ENCODE data around the gene LRMDA.

DNA sequence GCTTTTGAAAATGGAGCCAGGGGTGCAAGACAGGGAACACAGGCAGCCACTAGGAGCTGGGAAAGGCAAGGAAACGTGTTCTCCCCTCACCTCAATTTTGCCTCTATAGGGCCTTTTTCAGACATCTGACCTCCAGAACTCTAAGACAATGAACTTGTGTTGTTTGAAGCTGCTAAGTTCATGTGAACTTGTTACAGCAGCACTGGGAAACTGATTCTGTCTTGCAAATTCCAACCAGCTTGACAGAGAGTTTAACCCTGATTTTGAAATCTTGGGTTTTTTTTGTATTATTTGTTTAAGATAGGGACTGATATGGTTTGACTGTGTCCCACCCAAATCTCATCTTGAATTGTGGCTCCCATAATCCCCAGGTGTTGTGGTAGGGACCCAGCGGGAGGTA is 852.9 kb downstream of the LRMDA start:
- TF ChIP-seq, protein P1, sequence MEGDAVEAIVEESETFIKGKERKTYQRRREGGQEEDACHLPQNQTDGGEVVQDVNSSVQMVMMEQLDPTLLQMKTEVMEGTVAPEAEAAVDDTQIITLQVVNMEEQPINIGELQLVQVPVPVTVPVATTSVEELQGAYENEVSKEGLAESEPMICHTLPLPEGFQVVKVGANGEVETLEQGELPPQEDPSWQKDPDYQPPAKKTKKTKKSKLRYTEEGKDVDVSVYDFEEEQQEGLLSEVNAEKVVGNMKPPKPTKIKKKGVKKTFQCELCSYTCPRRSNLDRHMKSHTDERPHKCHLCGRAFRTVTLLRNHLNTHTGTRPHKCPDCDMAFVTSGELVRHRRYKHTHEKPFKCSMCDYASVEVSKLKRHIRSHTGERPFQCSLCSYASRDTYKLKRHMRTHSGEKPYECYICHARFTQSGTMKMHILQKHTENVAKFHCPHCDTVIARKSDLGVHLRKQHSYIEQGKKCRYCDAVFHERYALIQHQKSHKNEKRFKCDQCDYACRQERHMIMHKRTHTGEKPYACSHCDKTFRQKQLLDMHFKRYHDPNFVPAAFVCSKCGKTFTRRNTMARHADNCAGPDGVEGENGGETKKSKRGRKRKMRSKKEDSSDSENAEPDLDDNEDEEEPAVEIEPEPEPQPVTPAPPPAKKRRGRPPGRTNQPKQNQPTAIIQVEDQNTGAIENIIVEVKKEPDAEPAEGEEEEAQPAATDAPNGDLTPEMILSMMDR (IDR thresholded peaks at IDR 0.05; ENCODE audit: low read depth, low read length), result no peak
- no peak for TF ChIP-seq EZH2phosphoT487 (IDR thresholded peaks at IDR 0.05; ENCODE audit: low read depth)

All from OCI-LY3 (cell line).